Upper lobe of right lung (tissue), 1 donor: ENCODE data around the gene HS6ST3. TPM values are rescaled to one million over a fixed set of nuclear protein-coding genes. Genes with fewer than 3 reads are reported as not detected.

Experiments
- ATAC-seq: fragments of 200-7000 bp; cut with Tn5 transposase; one replicate; pipeline ENCODE4 v1.9.1; 2020; ENCODE audit warnings: mild to moderate bottlenecking, moderate library complexity
- DNase-seq: peaks from one replicate; pipeline ENCODE4 v3.0.0-alpha.2; 2020
- H3K27ac ChIP-seq: fragments of 200-600 bp; one replicate; pipeline ENCODE4 v1.8.0; 2022
- H3K27me3 ChIP-seq: fragments of 200-600 bp; one replicate; pipeline ENCODE4 v1.8.0; 2022; ENCODE audit warnings: mild to moderate bottlenecking
- H3K36me3 ChIP-seq: fragments of 200-600 bp; one replicate; pipeline ENCODE4 v1.8.0; 2022
- H3K4me1 ChIP-seq: fragments of 200-600 bp; one replicate; pipeline ENCODE4 v1.8.0; 2022
- H3K4me3 ChIP-seq: fragments of 200-600 bp; one replicate; pipeline ENCODE4 v1.8.0; 2022; ENCODE audit warnings: mild to moderate bottlenecking
- H3K9me3 ChIP-seq: fragments of 200-600 bp; one replicate; pipeline ENCODE4 v1.8.0; 2022
- CTCF ChIP-seq: fragments of 200-600 bp; IDR thresholded peaks from one replicate; pipeline ENCODE4 v1.8.0; 2022; ENCODE audit warnings: antibody characterized with exemption
- intact Hi-C: fragments of 100-400 bp; cut with DNase I; formaldehyde crosslinking; loops from one replicate; pipeline ENCODE4 v1.11.0; 2022
- total RNA-seq: library from RNA; stranded (reverse); fragmentation: NEBNext Ultra II Directional; extraction: Animal tissue kit (Norgen Biotek cat#: 25700); gene quantifications from one replicate; pipeline ENCODE4 v1.2.1, GENCODE V29; 2021
- donor health status: DM: no; HTN: yes; CAD: no; lungs with severe emphysema.

Gene HS6ST3
- total RNA-seq, 1 donor from 2014 or later: not detected

DNA sequence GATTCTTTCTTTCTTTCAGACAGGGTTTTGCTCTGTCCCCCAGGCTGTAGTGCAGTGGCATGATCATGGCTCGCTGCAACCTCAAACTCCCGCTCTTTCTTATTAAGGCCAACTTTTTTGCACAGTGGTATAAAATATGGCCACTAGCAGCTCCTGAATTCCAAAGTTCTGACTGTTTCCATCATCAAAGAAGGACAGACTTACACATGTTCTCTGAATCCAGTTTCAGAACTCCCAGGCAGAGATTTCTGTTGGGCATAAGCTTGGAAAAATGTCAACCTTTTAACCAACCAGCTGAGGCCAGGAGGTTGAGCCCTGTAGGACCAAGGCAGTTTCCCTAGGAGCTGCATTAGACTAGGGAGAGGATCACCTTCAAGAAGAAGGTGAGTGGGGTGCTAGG, 184.1 kb downstream of the HS6ST3 start:
- no peaks in the 10 kb centered on the region for H3K27me3 ChIP-seq
- H3K27ac ChIP-seq: no peak overlapping the region
- H3K36me3 ChIP-seq: no peaks in the 10 kb centered on the region
- DNase-seq (no peak), ATAC-seq (no peak)
- no peak overlapping the region for H3K4me3 ChIP-seq
- no peak for TF ChIP-seq CTCF
- no peaks in the 10 kb centered on the region for H3K9me3 ChIP-seq
- intact Hi-C loops: no loop called here
- no peaks in the 10 kb centered on the region for H3K4me1 ChIP-seq

DNA sequence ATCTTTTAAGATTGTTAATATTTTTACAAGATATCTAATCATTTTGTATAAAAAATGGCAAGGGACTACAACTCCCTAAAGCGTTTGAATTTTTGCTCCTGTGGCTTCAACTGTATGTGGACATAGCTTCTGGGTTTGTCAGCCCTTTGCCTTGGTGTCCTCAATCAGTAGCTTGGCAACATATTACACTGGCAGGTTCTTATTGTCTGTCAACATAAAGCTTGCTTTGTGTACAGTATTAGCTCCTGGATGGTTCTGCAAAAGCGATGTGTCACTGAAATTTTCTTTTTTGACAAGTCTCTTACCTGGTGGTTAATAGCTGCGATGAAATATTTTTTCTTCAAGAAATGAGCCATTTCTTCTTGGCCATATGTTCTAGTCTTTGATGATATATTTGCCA, 190.0 kb downstream of the HS6ST3 start:
- intact Hi-C loops: no loop called here
- no peak for DNase-seq

GRCh38 chr13:96284971-96285370, 195.1 kb downstream of the HS6ST3 start:
- Histone ChIP-seq H3K27ac (no peak overlapping the region), H3K4me3 (no peak overlapping the region), H3K4me1 (no peaks in the 10 kb centered on the region), H3K9me3 (no peaks in the 10 kb centered on the region), H3K27me3 (no peaks in the 10 kb centered on the region), H3K36me3 (no peaks in the 10 kb centered on the region)
- DNase-seq (no peak), ATAC-seq (no peak)
- intact Hi-C loops: no loop called here
- no peak for TF ChIP-seq CTCF

More for the DNA sequence above, 190.0 kb downstream of the HS6ST3 start:
- Histone ChIP-seq H3K9me3 (no peaks in the 10 kb centered on the region), H3K27me3 (no peaks in the 10 kb centered on the region), H3K36me3 (no peaks in the 10 kb centered on the region), H3K4me1 (no peaks in the 10 kb centered on the region), H3K4me3 (no peak overlapping the region), H3K27ac (no peak overlapping the region)
- TF ChIP-seq CTCF: no peak
- no peak for ATAC-seq

DNA sequence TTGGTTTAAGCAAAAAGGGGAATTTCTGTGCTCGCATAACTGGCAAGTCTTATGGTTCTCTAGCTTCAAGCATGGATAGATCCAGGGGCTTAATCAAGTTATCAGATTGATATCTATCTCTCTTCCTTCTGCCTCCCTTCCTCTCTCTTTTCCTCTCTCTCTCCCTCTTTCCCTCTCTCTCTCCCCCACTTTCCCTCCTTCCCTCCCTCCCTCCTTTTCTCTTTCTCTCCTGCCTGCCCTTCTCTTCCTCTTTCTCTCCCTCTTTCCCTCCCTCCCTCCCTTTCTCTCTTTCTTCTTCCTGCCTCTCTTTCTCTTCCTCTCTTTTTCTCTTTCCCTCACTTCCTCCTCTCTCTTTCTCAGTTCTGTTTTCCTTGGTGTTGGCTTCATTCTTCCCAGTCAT, 195.8 kb downstream of the HS6ST3 start:
- no peak overlapping the region for H3K27ac ChIP-seq
- no peak for TF ChIP-seq CTCF
- no peak for DNase-seq
- H3K36me3 ChIP-seq: no peaks in the 10 kb centered on the region
- intact Hi-C loops: no loop called here
- H3K9me3 ChIP-seq: no peaks in the 10 kb centered on the region
- no peaks in the 10 kb centered on the region for H3K27me3 ChIP-seq
- no peak overlapping the region for H3K4me3 ChIP-seq
- no peak for ATAC-seq
- H3K4me1 ChIP-seq: no peaks in the 10 kb centered on the region

DNA sequence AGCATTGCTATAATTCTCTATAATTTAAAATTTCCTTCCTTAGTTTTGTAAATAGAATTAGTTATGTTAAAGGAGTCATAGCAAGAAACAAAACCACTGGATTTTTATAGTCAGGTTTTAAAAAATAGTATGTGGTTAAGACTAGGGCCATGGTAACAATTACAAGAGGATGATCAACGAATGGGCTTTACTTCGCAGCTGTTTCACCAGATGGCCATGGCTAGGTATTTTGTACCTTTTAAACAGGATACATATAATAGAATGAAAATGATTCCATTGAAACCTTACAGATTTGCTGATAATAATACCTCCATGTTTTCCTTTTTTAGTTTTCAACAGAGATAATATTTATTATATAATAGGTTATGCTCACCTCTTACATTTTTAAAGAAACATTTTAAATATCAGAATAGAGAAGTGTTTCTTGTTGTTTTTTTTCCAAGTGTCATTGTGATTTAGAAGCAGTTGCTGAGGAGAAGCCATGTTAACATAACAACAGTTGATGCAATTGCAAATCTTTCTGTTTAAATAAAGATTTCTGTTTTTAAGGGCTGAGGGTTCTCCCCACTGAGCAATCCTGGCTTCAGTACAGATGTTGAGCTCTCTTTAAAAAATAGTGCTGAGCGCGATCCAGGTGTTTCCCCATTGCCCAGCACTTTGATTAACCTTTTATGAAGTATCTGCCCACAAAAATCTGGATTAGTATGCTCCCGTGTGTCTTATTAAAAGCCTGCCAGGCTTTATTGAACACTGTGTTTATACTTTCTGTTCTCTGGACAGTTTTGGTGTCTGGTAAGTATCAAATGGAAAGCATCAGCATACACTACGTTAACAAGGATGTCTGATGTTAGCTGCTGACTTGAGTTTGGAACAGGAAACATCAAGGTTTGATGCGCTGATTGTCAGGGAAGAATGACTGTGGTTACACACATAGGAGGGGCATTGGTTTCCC, 205.3 kb downstream of the HS6ST3 start:
- no peak for TF ChIP-seq CTCF
- ATAC-seq: no peak

More for the DNA sequence above, 205.3 kb downstream of the HS6ST3 start:
- H3K36me3 ChIP-seq: no peaks in the 10 kb centered on the region
- H3K4me3 ChIP-seq: no peak overlapping the region
- no peaks in the 10 kb centered on the region for H3K9me3 ChIP-seq
- intact Hi-C loops: no loop called here
- no peak for DNase-seq
- no peaks in the 10 kb centered on the region for H3K27me3 ChIP-seq
- no peaks in the 10 kb centered on the region for H3K4me1 ChIP-seq
- no peak overlapping the region for H3K27ac ChIP-seq
